Measurements from ENCODE around the gene BOLL. TPM values are rescaled to one million over a fixed set of nuclear protein-coding genes. Genes with fewer than 3 reads are reported as not detected.
A peak's percentile ranks its signal among the peaks of the same experiment; 100 is the strongest.

The BOLL gene
- total and polyA plus RNA-seq, 3 experiments from 2014 or later = not detected

DNA sequence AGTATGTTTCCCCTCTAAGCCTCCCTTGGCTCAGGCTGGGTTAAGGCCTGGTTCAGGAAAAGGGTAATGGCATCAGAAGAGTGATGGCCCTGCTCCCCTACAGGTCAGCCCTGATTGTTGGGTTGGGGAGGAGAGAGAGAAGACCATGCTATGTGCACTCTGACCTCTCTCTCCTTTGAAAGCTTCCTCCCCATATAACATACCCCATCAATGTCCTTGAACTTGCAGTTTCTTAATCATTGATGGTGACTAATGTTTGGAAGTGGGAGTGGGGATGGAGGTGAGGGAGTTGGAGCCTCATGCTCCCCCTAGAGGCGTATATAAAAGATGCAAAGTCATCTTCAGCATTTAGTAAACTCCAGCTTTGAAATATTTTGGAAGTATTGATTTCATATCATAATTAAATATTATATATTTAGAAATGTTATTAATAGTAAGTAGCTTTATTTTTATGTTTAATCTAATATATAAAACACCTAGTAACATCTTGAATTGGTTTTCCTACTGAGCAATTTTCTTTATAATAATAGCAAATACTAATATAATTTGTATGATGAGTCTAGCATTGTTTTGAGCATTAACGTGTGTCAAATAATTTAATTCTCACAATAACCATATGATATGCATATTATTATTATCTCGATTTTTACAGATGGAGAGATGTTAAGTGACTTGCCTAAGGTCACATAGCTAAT is 28.1 kb upstream of the BOLL start:
- Mint-ChIP-seq H3K27ac (no peak overlapping the region), H3K4me3 (no peak overlapping the region), H3K36me3 (no peaks in the 10 kb centered on the region), H3K4me1 (peaks cover 6 to 23% (median 10%) of the 10 kb centered on the region in 3 donors), H3K9me3 (no peaks in the 10 kb centered on the region), H3K27me3 (peaks cover 5 to 26% of the 10 kb centered on the region in 2 donors)
- peaks cover 22% of the 10 kb centered on the region for H3K4me1 ChIP-seq (ENCODE audit: insufficient read depth, low read length)
- CTCF ChIA-PET = interaction anchor here (0.9 to 1.3 kb wide), 5 partner anchors 8 to 25 kb away, joined by 3 to 5 read pairs (median 3); partner anchors contain the start of gene PLCL1
- POLR2A ChIA-PET = no interaction called here
- H3K27me3 ChIP-seq (ENCODE audit: insufficient read depth, low read length, poor library complexity, severe bottlenecking) = no peaks in the 10 kb centered on the region
- H3K36me3 ChIP-seq (ENCODE audit: insufficient read depth, low read length) = no peaks in the 10 kb centered on the region
- H3K4me3 ChIP-seq (ENCODE audit: low read length) = no peak overlapping the region
- no peak overlapping the region for H3K27ac ChIP-seq (ENCODE audit: low read depth, low read length)
- H3K9me3 ChIP-seq (ENCODE audit: low read length) = no peaks in the 10 kb centered on the region
- DNase-seq = no peak

DNA sequence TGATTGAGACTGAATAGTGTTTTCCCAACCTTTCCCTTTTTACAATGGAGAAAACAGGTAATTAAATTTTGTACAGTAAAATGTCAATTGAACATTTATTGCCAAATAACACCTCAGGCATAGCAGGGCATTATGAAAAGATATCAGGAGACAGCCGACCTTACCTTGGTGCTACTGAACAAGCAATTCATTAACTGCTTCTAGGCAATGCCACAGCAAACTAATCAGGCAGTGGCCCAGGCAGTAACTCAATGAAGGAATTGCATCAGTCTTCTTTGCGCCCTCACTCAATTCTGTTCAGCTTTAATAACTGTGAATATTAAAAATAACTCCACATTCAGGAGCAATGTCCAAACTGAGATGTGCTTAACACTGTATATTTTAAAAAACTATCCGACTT is 25.4 kb upstream of the BOLL start:
- peaks cover 27% of the 10 kb centered on the region for H3K4me1 ChIP-seq (ENCODE audit: insufficient read depth, low read length)

DNA sequence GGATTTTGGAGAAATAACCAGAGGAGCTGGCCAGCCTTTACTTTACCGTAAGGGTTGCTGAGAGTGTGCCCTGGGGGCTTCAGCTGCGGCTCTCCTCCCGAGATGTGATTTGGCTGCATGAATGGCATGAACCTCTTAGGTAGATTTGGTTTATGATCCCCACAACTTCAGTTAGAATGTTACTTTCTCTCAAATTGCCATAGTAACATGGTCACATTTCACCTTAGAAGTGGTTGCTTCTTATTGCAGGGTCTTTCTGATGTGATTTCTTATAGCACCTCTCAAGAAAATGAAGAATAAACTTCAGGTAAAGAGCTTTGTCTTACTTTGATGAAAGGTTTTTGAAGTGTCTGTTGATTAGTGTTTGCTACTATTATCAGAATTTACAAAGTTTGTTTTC is 24.9 kb upstream of the BOLL start:
- Histone ChIP-seq H3K27ac (ENCODE audit: low read depth, low read length) (no peak overlapping the region), H3K4me3 (ENCODE audit: low read length) (no peak overlapping the region), H3K4me1 (ENCODE audit: insufficient read depth, low read length) (peaks cover 27% of the 10 kb centered on the region), H3K9me3 (ENCODE audit: low read length) (no peaks in the 10 kb centered on the region), H3K27me3 (ENCODE audit: insufficient read depth, low read length, poor library complexity, severe bottlenecking) (no peaks in the 10 kb centered on the region), H3K36me3 (ENCODE audit: insufficient read depth, low read length) (no peaks in the 10 kb centered on the region)
- no peak overlapping the region for H3K4me3 Mint-ChIP-seq
- H3K27me3 Mint-ChIP-seq = peaks cover 5 to 15% of the 10 kb centered on the region in 2 donors
- CTCF ChIA-PET = no interaction called here
- no peak overlapping the region for H3K27ac Mint-ChIP-seq
- H3K4me1 Mint-ChIP-seq = peaks cover 21 to 53% (median 32%) of the 10 kb centered on the region in 3 donors
- POLR2A ChIA-PET = no interaction called here
- H3K9me3 Mint-ChIP-seq = no peaks in the 10 kb centered on the region
- no peaks in the 10 kb centered on the region for H3K36me3 Mint-ChIP-seq
- peak in 1 of 5 donors; percentile 50 for DNase-seq

More for the DNA sequence above, 25.4 kb upstream of the BOLL start:
- DNase-seq = no peak
- Histone ChIP-seq H3K27me3 (ENCODE audit: insufficient read depth, low read length, poor library complexity, severe bottlenecking) (no peaks in the 10 kb centered on the region), H3K9me3 (ENCODE audit: low read length) (no peaks in the 10 kb centered on the region), H3K36me3 (ENCODE audit: insufficient read depth, low read length) (no peaks in the 10 kb centered on the region), H3K4me3 (ENCODE audit: low read length) (no peak overlapping the region), H3K27ac (ENCODE audit: low read depth, low read length) (no peak overlapping the region)
- Mint-ChIP-seq H3K9me3 (no peaks in the 10 kb centered on the region), H3K4me1 (peaks cover 19 to 49% (median 30%) of the 10 kb centered on the region in 3 donors), H3K27ac (peak overlapping the region in 1 of 8 donors; percentile 84), H3K36me3 (no peaks in the 10 kb centered on the region), H3K27me3 (peaks cover 5 to 18% of the 10 kb centered on the region in 2 donors), H3K4me3 (no peak overlapping the region)
- CTCF ChIA-PET = no interaction called here
- POLR2A ChIA-PET = no interaction called here

DNA sequence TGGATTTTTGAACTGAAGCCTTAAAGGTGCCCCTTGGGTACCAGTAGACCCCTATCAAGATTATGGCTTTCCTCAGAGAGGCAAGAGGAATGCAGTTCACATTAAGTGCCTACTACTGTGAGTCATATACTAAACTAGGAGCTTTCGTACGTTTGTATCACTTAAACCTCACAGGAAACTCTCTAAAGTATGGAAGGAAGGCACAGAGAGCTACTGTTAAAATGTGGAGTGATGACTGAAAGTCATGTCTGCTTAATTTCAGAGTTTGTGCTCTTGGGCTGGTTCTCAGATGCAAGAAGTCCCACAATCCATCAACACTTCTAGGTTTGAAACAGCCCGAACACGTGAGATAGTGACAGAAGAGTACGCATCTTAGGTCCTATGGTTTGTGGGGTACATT is 23.9 kb upstream of the BOLL start:
- DNase-seq = no peak
- H3K27ac ChIP-seq (ENCODE audit: low read depth, low read length) = no peak overlapping the region
- ChIA-PET POLR2A (no interaction called here), CTCF (no interaction called here)
- peak overlapping the region in 5 of 8 donors; percentile 15 to 95 (median 37) for H3K27ac Mint-ChIP-seq
- H3K4me3 Mint-ChIP-seq = peak overlapping the region in 2 of 7 donors; percentile 7 to 33
- peaks cover 0 to 2% (median 0%) of the 10 kb centered on the region in 3 donors for H3K36me3 Mint-ChIP-seq
- no peaks in the 10 kb centered on the region for H3K36me3 ChIP-seq (ENCODE audit: insufficient read depth, low read length)
- H3K27me3 Mint-ChIP-seq = peaks cover 8 to 10% of the 10 kb centered on the region in 2 donors
- no peaks in the 10 kb centered on the region for H3K27me3 ChIP-seq (ENCODE audit: insufficient read depth, low read length, poor library complexity, severe bottlenecking)
- H3K4me1 Mint-ChIP-seq = peaks cover 24 to 57% (median 36%) of the 10 kb centered on the region in 3 donors
- no peak overlapping the region for H3K4me3 ChIP-seq (ENCODE audit: low read length)
- no peaks in the 10 kb centered on the region for H3K9me3 ChIP-seq (ENCODE audit: low read length)
- peaks cover 24% of the 10 kb centered on the region for H3K4me1 ChIP-seq (ENCODE audit: insufficient read depth, low read length)
- no peaks in the 10 kb centered on the region for H3K9me3 Mint-ChIP-seq

DNA sequence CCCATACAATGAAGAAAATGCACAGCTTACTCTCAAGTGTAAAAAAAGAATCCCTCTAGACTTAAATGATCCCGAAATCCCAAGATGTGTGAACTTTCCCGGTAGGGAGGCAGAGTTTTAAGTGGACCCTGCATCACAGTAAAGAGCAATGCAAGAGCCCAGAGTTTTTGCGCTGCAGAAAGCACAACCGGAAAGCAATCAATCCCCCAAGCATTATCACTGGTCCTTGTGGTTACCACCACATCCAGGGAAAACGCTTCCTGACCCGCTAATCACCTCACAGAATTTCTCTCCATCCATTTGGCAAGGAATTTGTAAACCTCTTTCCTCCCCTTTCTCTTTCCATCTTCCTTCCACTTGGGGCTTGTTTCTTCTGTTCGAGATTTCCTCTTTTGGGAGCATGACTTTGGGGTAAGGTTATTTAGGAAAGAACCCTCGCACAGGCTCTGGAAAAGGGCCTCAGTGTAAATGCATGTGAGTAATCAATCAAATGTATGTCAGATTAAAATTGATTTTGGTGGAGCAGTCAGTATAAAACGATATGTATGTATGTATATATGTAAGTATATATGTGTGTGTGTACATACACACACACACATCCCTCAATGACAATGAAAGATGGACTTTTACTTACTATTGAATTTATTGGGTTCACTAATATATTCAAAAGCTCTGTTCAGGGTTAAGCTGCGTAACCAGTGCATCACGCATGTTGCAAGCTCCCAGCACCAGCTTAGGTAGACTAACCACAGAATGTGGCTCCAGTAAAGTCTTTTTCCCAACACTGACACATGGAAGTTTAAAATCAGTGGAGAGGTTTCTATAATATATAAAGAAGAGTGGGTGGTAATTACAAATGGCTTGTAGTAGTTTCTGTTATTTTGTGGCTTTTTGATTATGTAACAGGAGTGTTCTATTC is 20.9 kb upstream of the BOLL start:
- H3K4me1 ChIP-seq (ENCODE audit: insufficient read depth, low read length) = peaks cover 28% of the 10 kb centered on the region
- H3K4me3 Mint-ChIP-seq = peak overlapping the region; percentile 65 to 95 (median 89)
- CTCF ChIA-PET = interaction anchor here (0.7 to 1.7 kb wide), 4 partner anchors 7 to 322 kb away, joined by 3 to 5 read pairs (median 3); no protein-coding TSS in a partner anchor
- H3K36me3 Mint-ChIP-seq = peaks cover 0 to 2% (median 0%) of the 10 kb centered on the region in 3 donors
- H3K36me3 ChIP-seq (ENCODE audit: insufficient read depth, low read length) = no peaks in the 10 kb centered on the region
- peak overlapping the region; percentile 5 to 89 (median 60) for H3K27ac Mint-ChIP-seq
- no peaks in the 10 kb centered on the region for H3K27me3 ChIP-seq (ENCODE audit: insufficient read depth, low read length, poor library complexity, severe bottlenecking)
- peaks cover 32 to 67% (median 46%) of the 10 kb centered on the region in 3 donors for H3K4me1 Mint-ChIP-seq
- peaks cover 10 to 32% of the 10 kb centered on the region in 2 donors for H3K27me3 Mint-ChIP-seq
- no peaks in the 10 kb centered on the region for H3K9me3 ChIP-seq (ENCODE audit: low read length)
- H3K27ac ChIP-seq (ENCODE audit: low read depth, low read length) = no peak overlapping the region
- H3K9me3 Mint-ChIP-seq = no peaks in the 10 kb centered on the region
- H3K4me3 ChIP-seq (ENCODE audit: low read length) = peak overlapping the region; percentile 69
- POLR2A ChIA-PET = no interaction called here
- no peak for DNase-seq

DNA sequence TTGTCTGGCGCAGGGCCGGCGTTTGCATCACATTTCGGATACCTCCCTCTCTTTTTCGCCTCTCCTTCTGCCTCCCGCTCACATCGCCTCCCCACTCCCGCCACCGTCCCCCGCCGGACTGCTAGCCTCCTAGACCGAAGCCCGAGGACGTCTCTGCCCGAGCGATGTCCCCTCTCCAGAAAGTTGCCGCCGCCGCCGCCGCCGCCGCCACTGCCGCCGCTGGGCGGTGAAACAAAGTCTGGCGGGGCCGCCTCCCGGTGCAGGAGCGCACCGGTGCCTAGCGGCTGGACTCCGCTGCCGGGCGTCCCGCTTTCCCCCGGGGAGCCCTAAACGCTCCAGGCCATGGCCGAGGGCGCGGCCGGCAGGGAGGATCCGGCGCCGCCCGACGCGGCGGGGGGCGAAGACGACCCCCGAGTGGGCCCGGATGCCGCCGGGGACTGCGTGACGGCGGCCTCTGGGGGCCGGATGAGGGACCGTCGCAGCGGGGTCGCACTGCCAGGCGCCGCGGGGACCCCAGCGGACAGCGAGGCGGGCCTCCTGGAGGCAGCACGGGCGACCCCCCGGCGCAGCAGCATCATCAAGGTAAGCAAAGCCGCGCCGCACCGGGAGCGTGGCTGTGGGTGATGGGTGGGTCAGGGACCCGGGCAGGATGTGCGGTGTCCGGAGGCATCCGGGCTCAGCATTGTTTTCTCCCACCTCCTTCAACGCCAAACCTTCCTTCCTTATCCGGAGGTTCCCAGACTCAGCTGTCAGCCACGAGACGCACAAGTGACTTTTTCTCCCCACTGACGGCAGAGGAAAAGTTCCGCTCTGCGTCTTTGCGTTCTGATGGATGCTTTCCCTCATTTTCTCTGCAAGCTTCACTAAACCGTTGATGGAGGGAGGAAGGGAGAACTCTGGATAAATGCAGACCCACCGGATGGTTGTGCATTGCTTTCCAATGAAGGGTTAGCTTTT is 19.9 kb upstream of the BOLL start:
- Mint-ChIP-seq H3K36me3 (peaks cover 0 to 2% (median 0%) of the 10 kb centered on the region in 3 donors), H3K4me1 (peaks cover 32 to 60% (median 46%) of the 10 kb centered on the region in 3 donors), H3K4me3 (peak overlapping the region; percentile 89 to 95 (median 91)), H3K27me3 (peaks cover 14 to 35% of the 10 kb centered on the region in 2 donors), H3K27ac (peak overlapping the region; percentile 15 to 89 (median 66)), H3K9me3 (no peaks in the 10 kb centered on the region)
- Histone ChIP-seq H3K9me3 (ENCODE audit: low read length) (no peaks in the 10 kb centered on the region), H3K36me3 (ENCODE audit: insufficient read depth, low read length) (no peaks in the 10 kb centered on the region), H3K4me1 (ENCODE audit: insufficient read depth, low read length) (peaks cover 23% of the 10 kb centered on the region), H3K27me3 (ENCODE audit: insufficient read depth, low read length, poor library complexity, severe bottlenecking) (no peaks in the 10 kb centered on the region), H3K4me3 (ENCODE audit: low read length) (peak overlapping the region; percentile 69), H3K27ac (ENCODE audit: low read depth, low read length) (no peak overlapping the region)
- DNase-seq = peak in 4 of 5 donors; percentile 13 to 57 (median 23)
- POLR2A ChIA-PET = no interaction called here
- CTCF ChIA-PET = interaction anchor here (0.7 to 1.8 kb wide), 6 partner anchors 8 to 491 kb away, joined by 3 to 15 read pairs (median 4); no protein-coding TSS in a partner anchor

DNA sequence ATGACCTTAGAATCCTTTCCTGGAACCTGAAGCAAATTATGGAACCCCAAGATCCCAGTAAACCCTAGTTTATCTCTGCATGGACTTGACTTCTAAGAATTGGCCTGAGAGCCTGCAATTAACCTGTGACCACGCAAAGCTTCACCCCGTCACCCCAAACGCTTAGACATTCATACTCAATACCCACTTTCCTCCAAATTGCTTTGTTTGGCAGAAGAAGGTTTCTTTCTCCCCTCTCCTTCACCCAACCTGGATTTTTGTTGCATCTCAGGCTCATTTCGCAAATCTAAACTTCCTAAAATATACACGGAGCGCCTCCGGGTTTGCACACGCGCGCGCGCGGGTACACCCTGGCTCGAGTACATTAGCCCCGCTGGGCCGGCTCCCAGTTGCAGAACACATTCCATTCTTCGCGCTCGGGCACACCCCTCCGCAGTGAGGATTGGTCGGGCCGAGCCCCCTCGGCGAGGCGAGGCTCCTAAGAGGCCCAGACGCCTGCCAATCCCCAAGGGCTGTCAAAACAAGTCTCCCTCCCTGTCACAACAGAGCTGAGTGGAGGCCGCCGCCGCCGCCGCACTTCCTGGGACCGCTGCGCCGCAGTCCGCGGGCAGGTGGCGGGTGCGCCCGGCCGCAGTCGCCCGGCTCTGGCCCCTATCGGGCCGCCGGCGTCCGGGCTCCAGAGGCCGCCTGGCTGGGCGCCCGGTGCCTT is 19.1 kb upstream of the BOLL start, which contains the start of gene PLCL1:
Gene PLCL1 (plus strand): TSS at position 545 of the 709 bp plus-strand sequence.
- Mint-ChIP-seq H3K27me3 (peaks cover 19 to 41% of the 10 kb centered on the region in 2 donors), H3K9me3 (no peaks in the 10 kb centered on the region), H3K36me3 (peaks cover 0 to 2% (median 0%) of the 10 kb centered on the region in 3 donors), H3K4me3 (peak within 1 kb of the TSS; percentile 89 to 95 (median 91)), H3K4me1 (peaks cover 32 to 54% (median 42%) of the 10 kb centered on the region in 3 donors), H3K27ac (peak within 1 kb of the TSS; percentile 29 to 92 (median 82))
- peak; percentile 77 to 92 (median 84) for DNase-seq
- Histone ChIP-seq H3K27ac (ENCODE audit: low read depth, low read length) (peak within 1 kb of the TSS; percentile 17), H3K36me3 (ENCODE audit: insufficient read depth, low read length) (no peaks in the 10 kb centered on the region), H3K27me3 (ENCODE audit: insufficient read depth, low read length, poor library complexity, severe bottlenecking) (peaks cover 6% of the 10 kb centered on the region), H3K9me3 (ENCODE audit: low read length) (no peaks in the 10 kb centered on the region), H3K4me1 (ENCODE audit: insufficient read depth, low read length) (peaks cover 23% of the 10 kb centered on the region), H3K4me3 (ENCODE audit: low read length) (peak within 1 kb of the TSS; percentile 85)
- ChIA-PET CTCF (interaction anchor here (1.7 to 1.8 kb wide), 3 partner anchors 9 to 492 kb away, joined by 5 to 15 read pairs (median 9); no protein-coding TSS in a partner anchor), POLR2A (no interaction called here)

Measured in CD8-positive, alpha-beta memory T cell (primary cell).